ENCODE data around the gene CX3CR1.
"Not testable (repeated sequence)": the region's sequence is repeated elsewhere in the genome, so short reads cannot be mapped to it uniquely, and the experiment has no call there.

Gene CX3CR1

GRCh38 chr3:39264053-39264452 is 15.8 kb downstream of the CX3CR1 start:
- no peak for DNase-seq

- no peak for DNase-seq
Measured at GRCh38 chr3:39263576-39263975, 16.3 kb downstream of the CX3CR1 start.

GRCh38 chr3:39262846-39263245 is 17.0 kb downstream of the CX3CR1 start:
- DNase-seq: no peak

GRCh38 chr3:39261726-39262125 is 18.1 kb downstream of the CX3CR1 start:
- DNase-seq: no peak

- DNase-seq: peak; percentile 25 to 27
Measured at GRCh38 chr3:39260957-39261356, 18.9 kb downstream of the CX3CR1 start.

GRCh38 chr3:39260318-39260717 is 19.5 kb downstream of the CX3CR1 start:
- DNase-seq: no peak

GRCh38 chr3:39255503-39256325 is 24.1 kb downstream of the CX3CR1 start:
- DNase-seq: no peak

- DNase-seq: no peak
Measured at GRCh38 chr3:39254806-39255449, 24.9 kb downstream of the CX3CR1 start.

- no peak for DNase-seq
Measured at GRCh38 chr3:39251576-39251975, 28.3 kb downstream of the CX3CR1 start.

GRCh38 chr3:39250116-39250747 is 29.6 kb downstream of the CX3CR1 start:
- no peak for DNase-seq

- no peak for DNase-seq
Measured at GRCh38 chr3:39249453-39250115, 30.3 kb downstream of the CX3CR1 start.

GRCh38 chr3:39241561-39241960 is 38.3 kb downstream of the CX3CR1 start:
- no peak for DNase-seq

GRCh38 chr3:39237027-39237426 is 42.8 kb downstream of the CX3CR1 start:
- no peak for DNase-seq

- no peak for DNase-seq
Measured at GRCh38 chr3:39234651-39235050, 45.2 kb downstream of the CX3CR1 start.

- DNase-seq: no peak
Measured at GRCh38 chr3:39232859-39233258, 47.0 kb downstream of the CX3CR1 start.

GRCh38 chr3:39230453-39230852 is 49.4 kb downstream of the CX3CR1 start:
- no peak for DNase-seq

- no peak for DNase-seq
Measured at GRCh38 chr3:39228496-39228895, 51.3 kb downstream of the CX3CR1 start.

- DNase-seq: not testable (repeated sequence)
Measured at GRCh38 chr3:39227596-39227995, 52.2 kb downstream of the CX3CR1 start.

- no peak for DNase-seq
Measured at GRCh38 chr3:39226106-39226741, 53.6 kb downstream of the CX3CR1 start.

GRCh38 chr3:39224288-39224687 is 55.5 kb downstream of the CX3CR1 start:
- no peak for DNase-seq

GRCh38 chr3:39222939-39223338 is 56.9 kb downstream of the CX3CR1 start:
- no peak for DNase-seq

GRCh38 chr3:39222462-39222861 is 57.4 kb downstream of the CX3CR1 start:
- no peak for DNase-seq

GRCh38 chr3:39221141-39221530 is 58.7 kb downstream of the CX3CR1 start:
- DNase-seq: no peak
